Gastroesophageal sphincter (tissue), 4 donors: ENCODE data around the gene IL10. TPM values are rescaled to one million over a fixed set of nuclear protein-coding genes. Genes with fewer than 3 reads are reported as not detected.
A peak's percentile ranks its signal among the peaks of the same experiment; 100 is the strongest.

Source experiments
- ATAC-seq: fragments of 150-250 bp; one replicate; pipeline ENCODE4 v1.9.1; 2016; ENCODE audit warnings: mild to moderate bottlenecking, moderate library complexity
- H3K27ac ChIP-seq, 4 donors: fragments of 200-600 bp; sonication (generic) in 3 of 4; 1 replicate in 3 of 4; 2 replicates in 1 of 4; pipeline ENCODE4 v1.5.1; 2016 to 2019
- H3K27me3 ChIP-seq: fragments of 200-600 bp; sonication (generic); one replicate; pipeline ENCODE4 v1.5.1; 2019
- H3K36me3 ChIP-seq, 2 donors: fragments of 200-600 bp; sonication (generic); one replicate each; pipeline ENCODE4 v1.5.1; 2019; ENCODE audit warnings: control low read depth in 1 of 2
- H3K4me1 ChIP-seq, 3 donors: fragments of 200-600 bp; sonication (generic); 1 replicate in 2 of 3; 2 replicates in 1 of 3; pipeline ENCODE4 v1.5.1; 2016 to 2019; ENCODE audit warnings: control low read depth in 2 of 3
- H3K4me3 ChIP-seq, 2 donors: fragments of 200-600 bp; sonication (generic); one replicate each; pipeline ENCODE4 v1.5.1; 2019; ENCODE audit warnings: mild to moderate bottlenecking in 1 of 2, moderate library complexity in 1 of 2
- H3K9me3 ChIP-seq, 3 donors: fragments of 200-600 bp; sonication (generic); one replicate each; pipeline ENCODE4 v1.5.1; 2017 to 2019; ENCODE audit warnings: control low read depth in 2 of 3
- CTCF ChIP-seq, 4 experiments: fragments of 200-600 bp in 2 of 4; fragments of 450-650 bp in 2 of 4; sonication (generic) in 1 of 4; IDR thresholded peaks; one replicate each; pipeline ENCODE4 v1.5.1; 2017 to 2019; ENCODE audit warnings: antibody characterized with exemption in 4 of 4, mild to moderate bottlenecking in 2 of 4, moderate library complexity in 2 of 4
- EP300 ChIP-seq: sonication (generic); formaldehyde crosslinking; IDR thresholded peaks from one replicate; pipeline ENCODE4 v1.6.1; 2017; ENCODE audit warnings: antibody characterized with exemption, mild to moderate bottlenecking
- POLR2A ChIP-seq, 2 donors: fragments of 450-650 bp; IDR thresholded peaks; one replicate each; pipeline ENCODE4 v1.6.1; 2017; ENCODE audit warnings: antibody characterized with exemption in 2 of 2, mild to moderate bottlenecking in 2 of 2, moderate library complexity in 1 of 2
- POLR2AphosphoS5 ChIP-seq: sonication (generic); formaldehyde crosslinking; IDR thresholded peaks from one replicate; pipeline ENCODE4 v1.6.1; 2017; ENCODE audit warnings: antibody characterized with exemption
- WGBS, 2 donors: methylation state at CpG; one replicate each; pipeline ENCODE4 v1.1.5; 2018; ENCODE audit warnings: low coverage in 1 of 2; 5-methylcytosine and 5-hydroxymethylcytosine counted together
- total RNA-seq, 4 donors: library from RNA; depleted of rRNA; stranded (reverse); fragments of >200 nt; gene quantifications; one replicate each; pipeline ENCODE4 v1.1.0, GENCODE V29; 2016

Gene IL10
- total RNA-seq, 4 donors from 2014 or later, result 0.45 to 9.3 (median 2.3) TPM

- TF ChIP-seq EP300 (no peak), CTCF (IDR thresholded peaks at IDR 0.05) (no peak), POLR2AphosphoS5 (no peak), POLR2A (IDR thresholded peaks at IDR 0.05) (no peak)
- 67 to 85% methylated on average over 2 of the region's 2 CpGs for WGBS, 2 donors
Measured at GRCh38 chr1:206812471-206812870, 40.2 kb upstream of the IL10 start.

GRCh38 chr1:206809504-206810084 lies 37.3 kb upstream of the IL10 start:
- Histone ChIP-seq H3K36me3 (no peaks in the 10 kb centered on the region), H3K27me3 (no peaks in the 10 kb centered on the region), H3K27ac (no peak overlapping the region), H3K4me1 (no peaks in the 10 kb centered on the region), H3K9me3 (peaks cover 0 to 10% (median 0%) of the 10 kb centered on the region in 3 donors), H3K4me3 (no peak overlapping the region)
- 76 to 90% methylated on average over 4 of the region's 4 CpGs for WGBS, 2 donors
- no peak for ATAC-seq
- TF ChIP-seq EP300 (no peak), POLR2AphosphoS5 (no peak), POLR2A (IDR thresholded peaks at IDR 0.05) (no peak), CTCF (IDR thresholded peaks at IDR 0.05) (peak in 2 of 4 experiments; percentile 3 to 33)

More at GRCh38 chr1:206812471-206812870, 40.2 kb upstream of the IL10 start:
- Histone ChIP-seq H3K27ac (no peak overlapping the region), H3K9me3 (peaks cover 0 to 10% (median 0%) of the 10 kb centered on the region in 3 donors), H3K36me3 (no peaks in the 10 kb centered on the region), H3K4me1 (no peaks in the 10 kb centered on the region), H3K4me3 (no peak overlapping the region), H3K27me3 (no peaks in the 10 kb centered on the region)
- no peak for ATAC-seq

GRCh38 chr1:206808615-206809014 lies 36.3 kb upstream of the IL10 start:
- Histone ChIP-seq H3K4me1 (no peaks in the 10 kb centered on the region), H3K27me3 (no peaks in the 10 kb centered on the region), H3K36me3 (no peaks in the 10 kb centered on the region), H3K9me3 (peaks cover 0 to 10% (median 0%) of the 10 kb centered on the region in 3 donors), H3K27ac (no peak overlapping the region), H3K4me3 (no peak overlapping the region)
- WGBS, 2 donors, result 52 to 71% methylated on average over 2 of the region's 2 CpGs
- ATAC-seq, result no peak
- TF ChIP-seq EP300 (no peak), CTCF (IDR thresholded peaks at IDR 0.05) (peak in 2 of 4 experiments; percentile 9 to 38)

GRCh38 chr1:206805357-206805756 lies 33.1 kb upstream of the IL10 start:
- no peak overlapping the region for H3K4me3 ChIP-seq
- H3K36me3 ChIP-seq, result no peaks in the 10 kb centered on the region
- H3K9me3 ChIP-seq, result no peaks in the 10 kb centered on the region
- H3K27me3 ChIP-seq, result no peaks in the 10 kb centered on the region
- no peak for ATAC-seq
- TF ChIP-seq CTCF (IDR thresholded peaks at IDR 0.05) (no peak), EP300 (no peak), POLR2A (IDR thresholded peaks at IDR 0.05) (no peak), POLR2AphosphoS5 (no peak)
- H3K27ac ChIP-seq, result no peak overlapping the region
- WGBS, 2 donors, result 39 to 75% methylated on average over 1 of the region's 1 CpG
- H3K4me1 ChIP-seq, result no peaks in the 10 kb centered on the region

- H3K4me3 ChIP-seq, result no peak overlapping the region
- TF ChIP-seq POLR2A (IDR thresholded peaks at IDR 0.05) (no peak), POLR2AphosphoS5 (no peak), EP300 (no peak), CTCF (IDR thresholded peaks at IDR 0.05) (no peak)
- peaks cover 3% of the 10 kb centered on the region for H3K27me3 ChIP-seq
- H3K36me3 ChIP-seq, result no peaks in the 10 kb centered on the region
- H3K9me3 ChIP-seq, result no peaks in the 10 kb centered on the region
- no peak for ATAC-seq
- WGBS, 2 donors, result 63 to 100% methylated on average over 1 of the region's 1 CpG
- H3K27ac ChIP-seq, result no peak overlapping the region
- H3K4me1 ChIP-seq, result no peaks in the 10 kb centered on the region
Measured at GRCh38 chr1:206804156-206804737, 32.0 kb upstream of the IL10 start.
